DOHH2 (cell line): ENCODE data around the gene ESYT3.

Experiments used
- H3F3A ChIP-seq: fragments of 200-600 bp; sonication (generic), shearing (Covaris generic); 2 replicates; pipeline ENCODE4 v1.6.0; 2016; ENCODE audit warnings: antibody characterized with exemption, mild to moderate bottlenecking; ENCODE audit not compliant: control insufficient read depth, insufficient read depth
- H3K27ac ChIP-seq: fragments of 200-600 bp; sonication (generic); 2 replicates; pipeline ENCODE4 v1.5.1; 2014; ENCODE audit warnings: low read depth, mild to moderate bottlenecking, low read length, moderate library complexity
- H3K27me3 ChIP-seq: fragments of 200-600 bp; sonication (generic); 2 replicates; pipeline ENCODE4 v1.6.1; 2014; ENCODE audit warnings: mild to moderate bottlenecking, low read length, mixed read lengths; ENCODE audit not compliant: control insufficient read depth
- H3K36me3 ChIP-seq: fragments of 200-600 bp; sonication (generic); 2 replicates; pipeline ENCODE4 v1.6.1; 2014; ENCODE audit warnings: mild to moderate bottlenecking, low read length, moderate library complexity, mixed read lengths; ENCODE audit not compliant: control insufficient read depth
- H3K4me1 ChIP-seq: fragments of 200-600 bp; sonication (generic); 2 replicates; pipeline ENCODE4 v1.6.1; 2014; ENCODE audit warnings: mild to moderate bottlenecking, low read length, mixed read lengths; ENCODE audit not compliant: control insufficient read depth
- H3K4me2 ChIP-seq: fragments of 200-600 bp; sonication (generic); 2 replicates; pipeline ENCODE4 v1.6.0; 2014; ENCODE audit warnings: mild to moderate bottlenecking, low read length, moderate library complexity
- H3K4me3 ChIP-seq: fragments of 200-600 bp; sonication (generic); 2 replicates; pipeline ENCODE4 v1.5.1; 2014; ENCODE audit warnings: mild to moderate bottlenecking, low read length, mixed read lengths
- H3K79me2 ChIP-seq: fragments of 200-600 bp; sonication (generic); 2 replicates; pipeline ENCODE4 v1.6.1; 2014; ENCODE audit warnings: mild to moderate bottlenecking, low read length, mixed read lengths; ENCODE audit not compliant: control insufficient read depth
- H3K9me2 ChIP-seq: fragments of 200-600 bp; sonication (generic); replicated peaks from 2 replicates; pipeline ENCODE4 v1.6.1; 2014; ENCODE audit warnings: mild to moderate bottlenecking, low read length, mixed read lengths; ENCODE audit not compliant: control insufficient read depth
- H3K9me3 ChIP-seq: fragments of 200-600 bp; sonication (generic); 2 replicates; pipeline ENCODE4 v1.6.1; 2014; ENCODE audit warnings: antibody characterized with exemption, low read length, mixed read lengths; ENCODE audit not compliant: control insufficient read depth, insufficient read depth
- H4K20me1 ChIP-seq: fragments of 200-600 bp; sonication (generic); 2 replicates; pipeline ENCODE4 v1.6.0; 2014; ENCODE audit warnings: low read depth, mild to moderate bottlenecking, antibody characterized with exemption, low read length, moderate library complexity; ENCODE audit not compliant: control insufficient read depth, insufficient read depth
- EZH2phosphoT487 ChIP-seq: fragments of 200-600 bp; sonication (generic); IDR thresholded peaks from 2 replicates; pipeline ENCODE4 v1.6.1; 2017; ENCODE audit warnings: borderline replicate concordance, mild to moderate bottlenecking, antibody characterized with exemption, low read length, moderate library complexity, mixed read lengths
- TF ChIP-seq, protein P1 (sequence below): fragments of 200-600 bp; sonication (generic); IDR thresholded peaks from one replicate; pipeline ENCODE4 v1.5.1; 2014; ENCODE audit warnings: antibody characterized with exemption, mild to moderate bottlenecking, low read depth, low read length; ENCODE audit not compliant: poor library complexity, severe bottlenecking

ESYT3 gene, protein sequence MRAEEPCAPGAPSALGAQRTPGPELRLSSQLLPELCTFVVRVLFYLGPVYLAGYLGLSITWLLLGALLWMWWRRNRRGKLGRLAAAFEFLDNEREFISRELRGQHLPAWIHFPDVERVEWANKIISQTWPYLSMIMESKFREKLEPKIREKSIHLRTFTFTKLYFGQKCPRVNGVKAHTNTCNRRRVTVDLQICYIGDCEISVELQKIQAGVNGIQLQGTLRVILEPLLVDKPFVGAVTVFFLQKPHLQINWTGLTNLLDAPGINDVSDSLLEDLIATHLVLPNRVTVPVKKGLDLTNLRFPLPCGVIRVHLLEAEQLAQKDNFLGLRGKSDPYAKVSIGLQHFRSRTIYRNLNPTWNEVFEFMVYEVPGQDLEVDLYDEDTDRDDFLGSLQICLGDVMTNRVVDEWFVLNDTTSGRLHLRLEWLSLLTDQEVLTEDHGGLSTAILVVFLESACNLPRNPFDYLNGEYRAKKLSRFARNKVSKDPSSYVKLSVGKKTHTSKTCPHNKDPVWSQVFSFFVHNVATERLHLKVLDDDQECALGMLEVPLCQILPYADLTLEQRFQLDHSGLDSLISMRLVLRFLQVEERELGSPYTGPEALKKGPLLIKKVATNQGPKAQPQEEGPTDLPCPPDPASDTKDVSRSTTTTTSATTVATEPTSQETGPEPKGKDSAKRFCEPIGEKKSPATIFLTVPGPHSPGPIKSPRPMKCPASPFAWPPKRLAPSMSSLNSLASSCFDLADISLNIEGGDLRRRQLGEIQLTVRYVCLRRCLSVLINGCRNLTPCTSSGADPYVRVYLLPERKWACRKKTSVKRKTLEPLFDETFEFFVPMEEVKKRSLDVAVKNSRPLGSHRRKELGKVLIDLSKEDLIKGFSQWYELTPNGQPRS

DNA sequence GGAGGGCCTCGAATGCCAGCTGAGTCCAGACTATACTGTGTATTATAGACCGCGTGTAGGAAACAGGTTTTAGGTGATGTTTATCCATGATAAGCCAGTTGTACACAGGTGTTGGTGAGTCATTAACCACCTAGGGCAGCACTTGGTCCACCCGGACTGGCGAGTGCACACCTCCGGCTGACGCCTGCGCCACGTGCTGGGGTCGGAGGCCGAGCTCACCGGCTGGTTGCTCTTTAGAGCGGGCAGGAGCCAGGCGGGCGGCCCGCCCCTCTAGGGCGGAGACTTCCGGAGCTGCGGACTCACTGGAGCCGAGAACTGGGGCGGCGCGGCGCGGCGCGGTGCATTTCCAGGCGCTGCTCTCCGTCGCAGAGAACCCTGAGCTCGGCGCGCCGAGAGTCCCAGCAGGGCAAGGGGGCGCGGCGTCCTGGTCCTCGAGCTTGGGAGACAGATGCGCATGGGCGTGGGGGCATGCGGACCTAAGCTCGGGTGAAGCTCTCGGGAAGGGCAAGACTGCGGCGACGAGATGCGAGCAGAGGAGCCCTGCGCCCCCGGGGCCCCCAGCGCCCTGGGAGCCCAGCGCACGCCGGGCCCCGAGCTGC, at the start of gene ESYT3:
Gene ESYT3, plus strand, starts transcription at position 341 of the 599 bp plus-strand sequence. Its CDS starts 183 bp downstream, at position 524.
- no peak within 1 kb of the TSS for H3K4me3 ChIP-seq
- H4K20me1 ChIP-seq = no peaks in the 10 kb centered on the region
- H3K79me2 ChIP-seq = no peaks in the 10 kb centered on the region
- H3K36me3 ChIP-seq = no peaks in the 10 kb centered on the region
- no peak for TF ChIP-seq EZH2phosphoT487
- TF ChIP-seq, protein P1, sequence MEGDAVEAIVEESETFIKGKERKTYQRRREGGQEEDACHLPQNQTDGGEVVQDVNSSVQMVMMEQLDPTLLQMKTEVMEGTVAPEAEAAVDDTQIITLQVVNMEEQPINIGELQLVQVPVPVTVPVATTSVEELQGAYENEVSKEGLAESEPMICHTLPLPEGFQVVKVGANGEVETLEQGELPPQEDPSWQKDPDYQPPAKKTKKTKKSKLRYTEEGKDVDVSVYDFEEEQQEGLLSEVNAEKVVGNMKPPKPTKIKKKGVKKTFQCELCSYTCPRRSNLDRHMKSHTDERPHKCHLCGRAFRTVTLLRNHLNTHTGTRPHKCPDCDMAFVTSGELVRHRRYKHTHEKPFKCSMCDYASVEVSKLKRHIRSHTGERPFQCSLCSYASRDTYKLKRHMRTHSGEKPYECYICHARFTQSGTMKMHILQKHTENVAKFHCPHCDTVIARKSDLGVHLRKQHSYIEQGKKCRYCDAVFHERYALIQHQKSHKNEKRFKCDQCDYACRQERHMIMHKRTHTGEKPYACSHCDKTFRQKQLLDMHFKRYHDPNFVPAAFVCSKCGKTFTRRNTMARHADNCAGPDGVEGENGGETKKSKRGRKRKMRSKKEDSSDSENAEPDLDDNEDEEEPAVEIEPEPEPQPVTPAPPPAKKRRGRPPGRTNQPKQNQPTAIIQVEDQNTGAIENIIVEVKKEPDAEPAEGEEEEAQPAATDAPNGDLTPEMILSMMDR = no peak
- H3K4me1 ChIP-seq = no peaks in the 10 kb centered on the region
- no peak within 1 kb of the TSS for H3K4me2 ChIP-seq
- no peaks in the 10 kb centered on the region for H3F3A ChIP-seq
- H3K27me3 ChIP-seq = peaks cover 2% of the 10 kb centered on the region; the same call in 1 of the 2 replicates
- H3K9me3 ChIP-seq = no peaks in the 10 kb centered on the region
- no peaks in the 10 kb centered on the region for H3K9me2 ChIP-seq
- H3K27ac ChIP-seq = no peak within 1 kb of the TSS

DNA sequence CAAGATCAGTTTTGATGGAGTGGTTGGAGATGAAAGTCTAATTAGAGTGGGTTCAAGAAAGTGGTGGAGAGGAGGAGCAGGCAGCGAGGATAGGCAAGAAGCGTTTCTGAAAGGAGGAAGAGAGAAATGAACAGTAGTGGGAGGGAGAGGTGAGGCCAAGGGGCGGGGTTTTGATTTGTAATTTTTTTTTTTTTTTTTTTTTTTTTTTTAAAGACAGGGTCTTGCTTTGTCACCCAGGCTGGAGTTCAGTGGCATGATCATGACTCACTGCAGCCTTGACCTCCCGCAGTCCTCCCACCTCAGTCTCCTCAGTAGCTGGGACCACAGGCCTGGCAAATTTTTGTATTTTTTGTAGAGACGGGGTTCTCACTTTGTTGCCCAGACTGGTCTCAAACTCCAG, 49.4 kb upstream of the ESYT3 start:
- no peaks in the 10 kb centered on the region for H3K79me2 ChIP-seq
- H4K20me1 ChIP-seq = no peaks in the 10 kb centered on the region
- H3K4me3 ChIP-seq = no peak overlapping the region
- H3K27me3 ChIP-seq = peaks cover 9% of the 10 kb centered on the region
- no peaks in the 10 kb centered on the region for H3K4me1 ChIP-seq
- TF ChIP-seq, protein P1 = no peak
- TF ChIP-seq EZH2phosphoT487 = no peak
- no peaks in the 10 kb centered on the region for H3F3A ChIP-seq
- no peak overlapping the region for H3K27ac ChIP-seq
- no peak overlapping the region for H3K4me2 ChIP-seq
- H3K36me3 ChIP-seq = no peaks in the 10 kb centered on the region
- H3K9me3 ChIP-seq = no peaks in the 10 kb centered on the region
- no peaks in the 10 kb centered on the region for H3K9me2 ChIP-seq

DNA sequence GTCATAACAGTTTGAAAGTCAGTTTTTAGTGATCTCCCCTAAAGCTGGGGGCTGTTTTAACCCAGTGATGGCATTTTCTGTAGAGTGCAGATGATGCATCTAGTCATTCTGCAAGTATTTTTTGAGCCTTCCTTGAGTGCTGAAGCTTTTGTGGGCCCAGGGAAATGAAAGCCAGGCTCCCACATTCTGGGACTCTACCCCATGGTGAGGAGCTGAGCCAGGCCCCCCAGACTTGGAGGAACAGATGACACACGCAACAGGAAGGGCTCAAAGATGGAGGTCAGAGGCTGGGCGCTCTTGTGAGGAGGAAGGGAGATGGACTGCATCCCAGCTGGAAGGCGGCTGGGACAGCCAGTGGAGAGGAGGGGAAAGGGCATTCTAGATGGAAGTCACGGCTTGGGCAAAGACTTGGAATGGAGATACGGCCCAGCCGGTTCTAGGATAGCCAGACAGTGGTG, 45.2 kb upstream of the ESYT3 start:
- Histone ChIP-seq H4K20me1 (no peaks in the 10 kb centered on the region), H3K4me3 (no peak overlapping the region), H3K9me2 (no peaks in the 10 kb centered on the region), H3F3A (no peaks in the 10 kb centered on the region), H3K4me1 (no peaks in the 10 kb centered on the region), H3K36me3 (no peaks in the 10 kb centered on the region), H3K27me3 (peaks cover 4% of the 10 kb centered on the region), H3K27ac (no peak overlapping the region), H3K4me2 (no peak overlapping the region), H3K9me3 (no peaks in the 10 kb centered on the region), H3K79me2 (no peaks in the 10 kb centered on the region)
- no peak for TF ChIP-seq EZH2phosphoT487
- TF ChIP-seq, protein P1 = no peak
